HCT116 (cell line): ENCODE measurements around the gene WSB1. TPM values are rescaled to one million over a fixed set of nuclear protein-coding genes. Genes with fewer than 3 reads are reported as not detected.

Source experiments
- ATAC-seq: fragments of 200-7000 bp; cut with Tn5 transposase; 2 replicates; pipeline ENCODE4 v1.9.1; 2020; ENCODE audit warnings: mild to moderate bottlenecking, moderate library complexity
- BruUV-seq: library from RNA; stranded (reverse); fragments of 400-500 nt; replicated peaks from 2 replicates; lab custom pipeline; 2021; lab: Mats Ljungman, UMichigan
- CTCF ChIA-PET: fragments of 300-600 bp; sonication (Branson Sonifier 250); formaldehyde crosslinking; loops from one replicate; lab custom pipeline; 2021; ENCODE audit warnings: antibody characterized with exemption; lab: Charles Lee
- POLR2A ChIA-PET: fragments of 300-600, 350-600 bp; sonication (Branson Sonifier 250); formaldehyde crosslinking; loops from one replicate; lab custom pipeline; 2021; ENCODE audit warnings: antibody characterized with exemption; lab: Charles Lee
- RAD21 ChIA-PET, 2 experiments: fragments of 300-600 bp; sonication (Branson Sonifier 250); formaldehyde crosslinking; loops; one replicate each; lab custom pipeline; 2023; ENCODE audit warnings: low total read pairs in 2 of 2; ENCODE audit not compliant: uncharacterized antibody in 2 of 2, unreplicated experiment in 2 of 2, low non-redundant PET in 1 of 2; lab: Charles Lee
- DNase-seq: peaks from one replicate; pipeline ENCODE4 v3.0.0-alpha.2; 2010; ENCODE audit warnings: low read depth, low spot score
- H2AFZ ChIP-seq: fragments of 200-600 bp; shearing (Covaris generic), sonication (generic); 2 replicates; pipeline ENCODE4 v1.6.1; 2017; ENCODE audit warnings: low read depth, mixed run types, mixed read lengths, antibody characterized with exemption, low read length; ENCODE audit not compliant: poor library complexity, severe bottlenecking
- H3K27ac ChIP-seq: 2 replicates; pipeline ENCODE4 v1.5.1; 2012; ENCODE audit warnings: low read depth, low read length
- H3K27me3 ChIP-seq: fragments of 200-600 bp; sonication (generic); 2 replicates; pipeline ENCODE4 v1.6.1; 2016; ENCODE audit warnings: mixed run types, low read length, mixed read lengths; ENCODE audit not compliant: insufficient read depth
- H3K36me3 ChIP-seq, 2 experiments: fragments of 200-500 bp in 1 of 2; fragments of 200-600 bp in 1 of 2; sonication (Bioruptor generic) in 1 of 2; sonication (generic) in 1 of 2; 2 replicates each; pipeline versions ENCODE4 v1.5.1 to v1.6.1; 2014 to 2016; ENCODE audit warnings: low read length in 2 of 2, inconsistent platforms in 1 of 2, mixed read lengths in 1 of 2, mixed run types in 1 of 2; ENCODE audit not compliant: insufficient read depth in 2 of 2, control insufficient read depth in 1 of 2
- H3K4me1 ChIP-seq, 2 experiments: fragments of 200-600 bp in 1 of 2; sonication (generic) in 1 of 2; 2 replicates each; pipeline versions ENCODE4 v1.5.1 to v1.6.1; 2012 to 2017; ENCODE audit warnings: low read length in 2 of 2, inconsistent platforms in 1 of 2, mild to moderate bottlenecking in 1 of 2, mixed read lengths in 1 of 2, mixed run types in 1 of 2, moderate library complexity in 1 of 2; ENCODE audit not compliant: insufficient read depth in 2 of 2, control insufficient read depth in 1 of 2
- H3K4me2 ChIP-seq: fragments of 200-600 bp; sonication (generic); 2 replicates; pipeline ENCODE4 v1.6.1; 2017; ENCODE audit warnings: mixed run types, low read length, mixed read lengths
- H3K4me3 ChIP-seq, 2 experiments: fragments of 200-600 bp in 1 of 2; sonication (generic) in 1 of 2; replicated peaks in 1 of 2; 2 replicates each; pipeline ENCODE4 v1.5.1; 2011 to 2016; ENCODE audit warnings: low read length in 2 of 2, control low read depth in 1 of 2, low read depth in 1 of 2, mild to moderate bottlenecking in 1 of 2, mixed read lengths in 1 of 2, mixed run types in 1 of 2
- H3K79me2 ChIP-seq: fragments of 200-600 bp; sonication (generic); 2 replicates; pipeline ENCODE4 v1.6.1; 2017; ENCODE audit warnings: mild to moderate bottlenecking, mixed run types, low read length, moderate library complexity, mixed read lengths; ENCODE audit not compliant: insufficient read depth
- H3K9ac ChIP-seq: fragments of 200-600 bp; sonication (generic); 2 replicates; pipeline ENCODE4 v1.6.1; 2016; ENCODE audit warnings: low read length, mixed read lengths
- H3K9me2 ChIP-seq: fragments of 200-600 bp; sonication (generic), shearing (Covaris generic); 2 replicates; pipeline ENCODE4 v1.6.1; 2017; ENCODE audit warnings: mixed run types, mild to moderate bottlenecking, moderate library complexity; ENCODE audit not compliant: insufficient read depth
- H3K9me3 ChIP-seq, 2 experiments: fragments of 200-500 bp in 1 of 2; fragments of 200-600 bp in 1 of 2; sonication (Bioruptor generic) in 1 of 2; sonication (generic) in 1 of 2; 2 replicates each; pipeline ENCODE4 v1.6.1; 2014 to 2017; ENCODE audit warnings: low read length in 2 of 2, mixed read lengths in 2 of 2, inconsistent platforms in 1 of 2, low read depth in 1 of 2, mild to moderate bottlenecking in 1 of 2, mixed run types in 1 of 2, moderate library complexity in 1 of 2; ENCODE audit not compliant: control insufficient read depth in 1 of 2, insufficient read depth in 1 of 2
- H4K20me1 ChIP-seq: fragments of 200-600 bp; sonication (generic), shearing (Covaris generic); 2 replicates; pipeline ENCODE4 v1.6.1; 2017; ENCODE audit warnings: mixed run types, mild to moderate bottlenecking, moderate library complexity; ENCODE audit not compliant: insufficient read depth
- CBX3 ChIP-seq: IDR thresholded peaks from 2 replicates; pipeline ENCODE4 v1.6.1; 2012; ENCODE audit warnings: low read depth
- CEBPB ChIP-seq: IDR thresholded peaks from 2 replicates; pipeline ENCODE4 v1.6.1; 2012; ENCODE audit warnings: low read depth
- ELF1 ChIP-seq: IDR thresholded peaks from 2 replicates; pipeline ENCODE4 v1.6.1; 2012; ENCODE audit warnings: low read depth, borderline replicate concordance
- EZH2 ChIP-seq: fragments of 200-600 bp; sonication (generic); IDR thresholded peaks from 2 replicates; pipeline ENCODE4 v1.6.1; 2017; ENCODE audit warnings: antibody characterized with exemption, mixed run types
- EZH2phosphoT487 ChIP-seq: fragments of 200-600 bp; IDR thresholded peaks from 2 replicates; pipeline ENCODE4 v1.6.1; 2018; ENCODE audit warnings: antibody characterized with exemption, borderline replicate concordance
- FOSL1 ChIP-seq: IDR thresholded peaks from 2 replicates; pipeline ENCODE4 v1.6.1; 2012; ENCODE audit warnings: low read depth
- JUND ChIP-seq: IDR thresholded peaks from 2 replicates; pipeline ENCODE4 v1.6.1; 2012
- POLR2A ChIP-seq: IDR thresholded peaks from 2 replicates; pipeline ENCODE4 v1.7.0; 2011; ENCODE audit warnings: borderline replicate concordance; ENCODE audit not compliant: insufficient read depth, insufficient read length; ENCODE audit errors: extremely low read depth
- POLR2AphosphoS5 ChIP-seq: IDR thresholded peaks from 2 replicates; pipeline ENCODE4 v1.6.1; 2011; ENCODE audit warnings: mild to moderate bottlenecking, low read depth, low read length, moderate library complexity
- RAD21 ChIP-seq: IDR thresholded peaks from 2 replicates; pipeline ENCODE4 v1.6.1; 2012; ENCODE audit warnings: low read depth, mild to moderate bottlenecking
- SIN3A ChIP-seq: IDR thresholded peaks from 2 replicates; pipeline ENCODE4 v1.6.1; 2012; ENCODE audit warnings: low read depth
- SRF ChIP-seq: IDR thresholded peaks from 2 replicates; pipeline ENCODE4 v1.6.1; 2012; ENCODE audit warnings: low read depth
- TCF7L2 ChIP-seq: IDR thresholded peaks from 2 replicates; pipeline ENCODE4 v1.7.0; 2011; ENCODE audit warnings: borderline replicate concordance, inconsistent platforms; ENCODE audit not compliant: insufficient read depth, insufficient read length; ENCODE audit errors: extremely low read depth
- YY1 ChIP-seq: IDR thresholded peaks from 2 replicates; pipeline ENCODE4 v1.6.1; 2011; ENCODE audit warnings: low read length, low read depth, moderate library complexity, mild to moderate bottlenecking; ENCODE audit not compliant: insufficient replicate concordance; ENCODE audit errors: extremely low read depth
- ZFX ChIP-seq: fragments of 450-650 bp; IDR thresholded peaks from 2 replicates; pipeline ENCODE4 v1.6.1; 2017
- ZNF274 ChIP-seq: fragments of 200-500 bp; sonication (Bioruptor generic); IDR thresholded peaks from 2 replicates; pipeline ENCODE4 v1.6.1; 2014; ENCODE audit warnings: mild to moderate bottlenecking, low read depth, low read length, inconsistent platforms
- intact Hi-C: fragments of 100-400 bp; cut with micrococcal nuclease; formaldehyde crosslinking; loops from 2 replicates; pipeline ENCODE4 v1.10.0; 2022
- total RNA-seq: library from RNA; stranded (reverse); gene quantifications from one replicate; pipeline ENCODE4 v1.2.1, GENCODE V29; 2021; ENCODE audit not compliant: unreplicated experiment
- TF ChIP-seq, protein P1 (sequence below): IDR thresholded peaks from 2 replicates; pipeline ENCODE4 v1.6.1; 2011; ENCODE audit warnings: mild to moderate bottlenecking, low read length, moderate library complexity; ENCODE audit not compliant: insufficient replicate concordance; ENCODE audit errors: extremely low read depth
- TF ChIP-seq, protein P2 (sequence below): IDR thresholded peaks from 2 replicates; pipeline ENCODE4 v1.6.1; 2012
- TF ChIP-seq, protein P3 (sequence below): IDR thresholded peaks from 2 replicates; pipeline ENCODE4 v1.6.1; 2012

The WSB1 gene
- total RNA-seq, 1 experiment from 2014 or later: 88.0 TPM

DNA sequence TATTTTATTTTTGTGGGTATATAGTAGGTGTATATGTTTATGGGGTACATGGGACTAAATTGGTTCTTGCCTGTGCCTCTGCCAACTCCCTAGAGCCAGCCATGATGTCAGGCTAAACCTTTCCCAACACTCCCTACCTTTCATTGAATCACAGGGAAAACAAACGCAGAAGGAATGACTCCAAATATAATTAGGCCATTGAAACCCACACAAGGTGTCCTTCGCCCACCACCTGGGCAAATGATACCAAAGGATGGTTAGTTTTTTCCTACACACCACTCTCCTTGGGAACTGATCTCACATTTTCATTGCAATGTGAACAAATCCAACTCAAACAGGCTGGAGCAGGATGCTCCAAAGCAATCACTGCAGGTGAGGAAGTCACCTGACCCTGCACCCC lies 27.5 kb downstream of the WSB1 start:
- H3K4me2 ChIP-seq: no peak overlapping the region
- no peaks in the 10 kb centered on the region for H3K27me3 ChIP-seq
- no TSS peak for BruUV-seq

DNA sequence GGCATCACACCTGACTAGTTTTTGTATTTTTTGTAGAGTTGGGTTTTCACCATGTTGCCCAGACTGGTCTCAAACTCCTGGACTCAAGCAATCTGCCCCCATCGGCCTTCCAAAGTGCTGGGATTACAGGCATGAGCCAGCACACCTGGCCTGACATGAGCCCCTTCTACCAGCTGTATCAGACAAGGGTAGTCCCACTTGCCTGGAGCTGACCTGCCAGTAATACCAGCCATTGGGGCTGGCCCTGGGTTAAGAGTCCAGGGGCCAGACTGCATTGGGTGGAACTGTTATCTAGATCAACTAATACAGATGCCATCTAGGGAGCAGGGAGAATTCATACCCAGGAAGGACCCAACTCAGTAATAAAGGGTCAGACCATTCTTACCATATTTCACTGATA lies 28.1 kb downstream of the WSB1 start:
- intact Hi-C loops: no loop called here
- Histone ChIP-seq H3K9ac (no peak overlapping the region), H3K36me3 (no peaks in the 10 kb centered on the region), H2AFZ (no peak overlapping the region), H3K9me2 (no peaks in the 10 kb centered on the region), H3K9me3 (no peaks in the 10 kb centered on the region), H3K79me2 (no peaks in the 10 kb centered on the region), H3K27me3 (no peaks in the 10 kb centered on the region), H3K4me2 (no peak overlapping the region), H3K27ac (no peak overlapping the region), H4K20me1 (no peaks in the 10 kb centered on the region), H3K4me1 (peaks cover 9 to 17% of the 10 kb centered on the region in 2 experiments; a peak in 3 of 4 replicates), H3K4me3 (no peak overlapping the region)
- DNase-seq (no peak), ATAC-seq (no peak)
- ChIA-PET POLR2A (interaction anchor here (2.4 kb wide), 1 partner anchor 28 kb away, joined by 10 read pairs; the partner anchor contains the start of gene WSB1), CTCF (interaction anchor here (1.5 kb wide), 1 partner anchor 277 kb away, joined by 3 read pairs; no protein-coding TSS in a partner anchor), RAD21 (no interaction called here)
- no TSS peak for BruUV-seq
- TF ChIP-seq SIN3A: no peak
- TF ChIP-seq, protein P1, sequence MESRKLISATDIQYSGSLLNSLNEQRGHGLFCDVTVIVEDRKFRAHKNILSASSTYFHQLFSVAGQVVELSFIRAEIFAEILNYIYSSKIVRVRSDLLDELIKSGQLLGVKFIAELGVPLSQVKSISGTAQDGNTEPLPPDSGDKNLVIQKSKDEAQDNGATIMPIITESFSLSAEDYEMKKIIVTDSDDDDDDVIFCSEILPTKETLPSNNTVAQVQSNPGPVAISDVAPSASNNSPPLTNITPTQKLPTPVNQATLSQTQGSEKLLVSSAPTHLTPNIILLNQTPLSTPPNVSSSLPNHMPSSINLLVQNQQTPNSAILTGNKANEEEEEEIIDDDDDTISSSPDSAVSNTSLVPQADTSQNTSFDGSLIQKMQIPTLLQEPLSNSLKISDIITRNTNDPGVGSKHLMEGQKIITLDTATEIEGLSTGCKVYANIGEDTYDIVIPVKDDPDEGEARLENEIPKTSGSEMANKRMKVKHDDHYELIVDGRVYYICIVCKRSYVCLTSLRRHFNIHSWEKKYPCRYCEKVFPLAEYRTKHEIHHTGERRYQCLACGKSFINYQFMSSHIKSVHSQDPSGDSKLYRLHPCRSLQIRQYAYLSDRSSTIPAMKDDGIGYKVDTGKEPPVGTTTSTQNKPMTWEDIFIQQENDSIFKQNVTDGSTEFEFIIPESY: no peak
- no peak for TF ChIP-seq ELF1
- TF ChIP-seq CBX3: no peak
- no peak for TF ChIP-seq ZFX
- TF ChIP-seq, protein P2, sequence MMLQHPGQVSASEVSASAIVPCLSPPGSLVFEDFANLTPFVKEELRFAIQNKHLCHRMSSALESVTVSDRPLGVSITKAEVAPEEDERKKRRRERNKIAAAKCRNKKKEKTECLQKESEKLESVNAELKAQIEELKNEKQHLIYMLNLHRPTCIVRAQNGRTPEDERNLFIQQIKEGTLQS: no peak
- no peak for TF ChIP-seq EZH2
- no peak for TF ChIP-seq JUND
- no peak for TF ChIP-seq RAD21
- TF ChIP-seq POLR2AphosphoS5: no peak
- TF ChIP-seq YY1: no peak
- no peak for TF ChIP-seq POLR2A
- TF ChIP-seq TCF7L2: no peak
- TF ChIP-seq, protein P3, sequence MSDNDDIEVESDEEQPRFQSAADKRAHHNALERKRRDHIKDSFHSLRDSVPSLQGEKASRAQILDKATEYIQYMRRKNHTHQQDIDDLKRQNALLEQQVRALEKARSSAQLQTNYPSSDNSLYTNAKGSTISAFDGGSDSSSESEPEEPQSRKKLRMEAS: no peak
- no peak for TF ChIP-seq CEBPB
- no peak for TF ChIP-seq FOSL1
- TF ChIP-seq EZH2phosphoT487: no peak
- no peak for TF ChIP-seq ZNF274
- TF ChIP-seq SRF: no peak

More for the DNA sequence above, 27.5 kb downstream of the WSB1 start:
- H3K36me3 ChIP-seq: peaks cover 0 to 3% of the 10 kb centered on the region in 2 experiments; a peak in 1 of 4 replicates
- POLR2A ChIA-PET: interaction anchor here (2.4 kb wide), 1 partner anchor 27 kb away, joined by 10 read pairs; the partner anchor contains the start of gene WSB1
- no peak overlapping the region for H3K9ac ChIP-seq
- RAD21 ChIA-PET: no interaction called here
- H3K9me3 ChIP-seq: no peaks in the 10 kb centered on the region
- H3K4me1 ChIP-seq: peaks cover 9 to 17% of the 10 kb centered on the region in 2 experiments; a peak in 3 of 4 replicates
- CTCF ChIA-PET: interaction anchor here (0.7 kb wide), 1 partner anchor 12 kb away, joined by 3 read pairs; no protein-coding TSS in a partner anchor
- TF ChIP-seq POLR2AphosphoS5: no peak
- no peak for DNase-seq
- no peak for ATAC-seq
- intact Hi-C loops: no loop called here
- no peak overlapping the region for H3K4me3 ChIP-seq
- no peaks in the 10 kb centered on the region for H4K20me1 ChIP-seq
- H2AFZ ChIP-seq: no peak overlapping the region
- H3K27ac ChIP-seq: no peak overlapping the region
- H3K9me2 ChIP-seq: no peaks in the 10 kb centered on the region
- H3K79me2 ChIP-seq: no peaks in the 10 kb centered on the region
